Stomach (tissue), 4 donors: ENCODE results near the gene CDK1.

Experiments
- POLR2AphosphoS5 ChIP-seq, 3 donors: sonication (generic); formaldehyde crosslinking; IDR thresholded peaks; one replicate each; pipeline ENCODE4 v1.6.1; 2016; ENCODE audit warnings: antibody characterized with exemption in 3 of 3
- TF ChIP-seq, protein P1 (sequence below), 7 experiments: fragments of 450-650 bp in 4 of 7; fragments of 200-600 bp in 3 of 7; sonication (generic) in 3 of 7; IDR thresholded peaks; one replicate each; pipeline ENCODE4 v1.5.1; 2016 to 2019; ENCODE audit warnings: antibody characterized with exemption in 7 of 7, control low read depth in 2 of 7, mild to moderate bottlenecking in 1 of 7

DNA sequence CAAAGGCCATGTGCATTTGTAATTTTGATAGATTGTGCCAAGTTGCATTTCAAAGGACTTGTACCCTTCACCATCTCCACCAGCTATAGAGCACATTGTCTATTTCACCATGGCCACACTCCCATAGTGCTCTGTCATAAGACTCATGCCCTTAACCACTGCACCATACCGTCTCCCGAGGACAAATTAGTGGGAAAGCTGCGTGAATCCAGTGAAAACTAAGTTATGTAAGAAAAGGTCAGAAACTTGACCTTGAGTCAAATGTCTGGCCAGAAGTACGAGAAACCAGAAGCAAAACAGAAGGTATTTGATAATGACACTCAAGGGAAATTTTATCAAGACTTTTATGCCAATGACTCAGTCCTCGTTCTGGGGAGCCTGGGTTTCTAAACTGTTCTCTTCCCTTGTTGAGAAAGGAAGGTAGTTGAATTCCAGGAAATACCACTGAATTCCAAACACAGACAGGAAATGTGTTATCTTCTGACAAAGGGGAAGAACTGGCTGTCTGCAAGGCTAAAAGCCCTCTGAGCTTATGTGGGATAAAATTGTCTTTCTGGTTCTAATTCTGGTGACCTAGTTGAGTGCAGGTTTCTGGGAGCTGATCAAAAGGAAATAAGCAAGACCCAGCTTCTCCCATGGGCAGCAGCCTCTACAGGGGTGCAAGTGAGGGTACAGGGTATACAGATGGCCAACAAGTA, 49.7 kb downstream of the CDK1 start:
- TF ChIP-seq, protein P1, sequence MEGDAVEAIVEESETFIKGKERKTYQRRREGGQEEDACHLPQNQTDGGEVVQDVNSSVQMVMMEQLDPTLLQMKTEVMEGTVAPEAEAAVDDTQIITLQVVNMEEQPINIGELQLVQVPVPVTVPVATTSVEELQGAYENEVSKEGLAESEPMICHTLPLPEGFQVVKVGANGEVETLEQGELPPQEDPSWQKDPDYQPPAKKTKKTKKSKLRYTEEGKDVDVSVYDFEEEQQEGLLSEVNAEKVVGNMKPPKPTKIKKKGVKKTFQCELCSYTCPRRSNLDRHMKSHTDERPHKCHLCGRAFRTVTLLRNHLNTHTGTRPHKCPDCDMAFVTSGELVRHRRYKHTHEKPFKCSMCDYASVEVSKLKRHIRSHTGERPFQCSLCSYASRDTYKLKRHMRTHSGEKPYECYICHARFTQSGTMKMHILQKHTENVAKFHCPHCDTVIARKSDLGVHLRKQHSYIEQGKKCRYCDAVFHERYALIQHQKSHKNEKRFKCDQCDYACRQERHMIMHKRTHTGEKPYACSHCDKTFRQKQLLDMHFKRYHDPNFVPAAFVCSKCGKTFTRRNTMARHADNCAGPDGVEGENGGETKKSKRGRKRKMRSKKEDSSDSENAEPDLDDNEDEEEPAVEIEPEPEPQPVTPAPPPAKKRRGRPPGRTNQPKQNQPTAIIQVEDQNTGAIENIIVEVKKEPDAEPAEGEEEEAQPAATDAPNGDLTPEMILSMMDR (IDR thresholded peaks at IDR 0.05): no peak
- peak in 1 of 3 donors; percentile 38 for TF ChIP-seq POLR2AphosphoS5 (IDR thresholded peaks at IDR 0.05)
